Measurements from ENCODE around the gene C6orf163. TPM values are rescaled to one million over a fixed set of nuclear protein-coding genes. Genes with fewer than 3 reads are reported as not detected.

Gene C6orf163
- total RNA-seq, 3 donors from 2014 or later = 2.7 to 7.8 (median 3.8) TPM

DNA sequence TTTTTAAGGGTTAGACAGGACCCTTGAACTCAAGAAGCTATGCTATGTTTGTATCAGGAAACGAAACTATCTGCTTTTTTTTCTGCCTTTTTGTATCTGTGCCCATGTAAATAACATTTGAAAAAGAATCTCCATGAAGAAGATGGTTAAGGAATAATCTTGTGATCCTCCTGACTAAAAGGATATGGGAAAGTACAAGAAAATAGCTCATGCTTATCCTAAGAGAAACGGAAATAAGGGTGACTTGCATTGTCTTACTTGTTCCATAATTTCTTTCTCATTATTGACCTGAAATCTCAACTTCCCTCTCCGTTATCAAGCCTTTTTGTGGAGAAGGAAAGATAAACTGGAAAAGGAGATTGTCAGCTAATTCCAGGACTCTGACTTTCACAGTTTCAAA is 57.2 kb downstream of the C6orf163 start:
- TF ChIP-seq, protein P1, sequence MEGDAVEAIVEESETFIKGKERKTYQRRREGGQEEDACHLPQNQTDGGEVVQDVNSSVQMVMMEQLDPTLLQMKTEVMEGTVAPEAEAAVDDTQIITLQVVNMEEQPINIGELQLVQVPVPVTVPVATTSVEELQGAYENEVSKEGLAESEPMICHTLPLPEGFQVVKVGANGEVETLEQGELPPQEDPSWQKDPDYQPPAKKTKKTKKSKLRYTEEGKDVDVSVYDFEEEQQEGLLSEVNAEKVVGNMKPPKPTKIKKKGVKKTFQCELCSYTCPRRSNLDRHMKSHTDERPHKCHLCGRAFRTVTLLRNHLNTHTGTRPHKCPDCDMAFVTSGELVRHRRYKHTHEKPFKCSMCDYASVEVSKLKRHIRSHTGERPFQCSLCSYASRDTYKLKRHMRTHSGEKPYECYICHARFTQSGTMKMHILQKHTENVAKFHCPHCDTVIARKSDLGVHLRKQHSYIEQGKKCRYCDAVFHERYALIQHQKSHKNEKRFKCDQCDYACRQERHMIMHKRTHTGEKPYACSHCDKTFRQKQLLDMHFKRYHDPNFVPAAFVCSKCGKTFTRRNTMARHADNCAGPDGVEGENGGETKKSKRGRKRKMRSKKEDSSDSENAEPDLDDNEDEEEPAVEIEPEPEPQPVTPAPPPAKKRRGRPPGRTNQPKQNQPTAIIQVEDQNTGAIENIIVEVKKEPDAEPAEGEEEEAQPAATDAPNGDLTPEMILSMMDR (IDR thresholded peaks at IDR 0.05) = no peak
- H3K4me1 ChIP-seq (ENCODE audit: low read depth) = no peaks in the 10 kb centered on the region
- ATAC-seq = no peak
- DNase-seq = no peak
- no peaks in the 10 kb centered on the region for H3K9me3 ChIP-seq
- intact Hi-C loops (cut with DNase I, micrococcal nuclease) = no loop called here
- no peak overlapping the region for H3K4me3 ChIP-seq
- no peaks in the 10 kb centered on the region for H3K36me3 ChIP-seq (ENCODE audit: low read depth)

DNA sequence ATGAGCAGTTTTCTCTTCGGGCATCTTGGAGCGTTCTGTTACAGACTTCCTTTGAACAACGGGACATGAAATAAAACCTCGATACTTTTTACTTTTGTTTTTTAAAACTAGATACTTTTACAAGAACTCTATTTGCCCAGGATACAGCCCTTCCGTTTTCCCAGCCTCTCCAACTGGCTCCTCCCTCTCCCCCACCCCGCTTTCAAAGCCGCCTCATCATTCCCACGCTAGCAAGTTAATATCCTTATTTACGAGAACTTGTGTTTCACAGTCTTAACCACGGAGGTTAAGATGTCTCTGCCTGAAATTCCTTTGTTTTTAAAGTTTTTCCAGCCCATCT is 62.9 kb downstream of the C6orf163 start:
- intact Hi-C loops (cut with DNase I, micrococcal nuclease) = no loop called here
- ATAC-seq (peak; percentile 31), DNase-seq (no peak)
- TF ChIP-seq, protein P1 (IDR thresholded peaks at IDR 0.05) = no peak
- Histone ChIP-seq H3K36me3 (ENCODE audit: low read depth) (no peaks in the 10 kb centered on the region), H3K9me3 (no peaks in the 10 kb centered on the region), H3K4me1 (ENCODE audit: low read depth) (peaks cover 4% of the 10 kb centered on the region), H3K4me3 (peak overlapping the region; percentile 54)

DNA sequence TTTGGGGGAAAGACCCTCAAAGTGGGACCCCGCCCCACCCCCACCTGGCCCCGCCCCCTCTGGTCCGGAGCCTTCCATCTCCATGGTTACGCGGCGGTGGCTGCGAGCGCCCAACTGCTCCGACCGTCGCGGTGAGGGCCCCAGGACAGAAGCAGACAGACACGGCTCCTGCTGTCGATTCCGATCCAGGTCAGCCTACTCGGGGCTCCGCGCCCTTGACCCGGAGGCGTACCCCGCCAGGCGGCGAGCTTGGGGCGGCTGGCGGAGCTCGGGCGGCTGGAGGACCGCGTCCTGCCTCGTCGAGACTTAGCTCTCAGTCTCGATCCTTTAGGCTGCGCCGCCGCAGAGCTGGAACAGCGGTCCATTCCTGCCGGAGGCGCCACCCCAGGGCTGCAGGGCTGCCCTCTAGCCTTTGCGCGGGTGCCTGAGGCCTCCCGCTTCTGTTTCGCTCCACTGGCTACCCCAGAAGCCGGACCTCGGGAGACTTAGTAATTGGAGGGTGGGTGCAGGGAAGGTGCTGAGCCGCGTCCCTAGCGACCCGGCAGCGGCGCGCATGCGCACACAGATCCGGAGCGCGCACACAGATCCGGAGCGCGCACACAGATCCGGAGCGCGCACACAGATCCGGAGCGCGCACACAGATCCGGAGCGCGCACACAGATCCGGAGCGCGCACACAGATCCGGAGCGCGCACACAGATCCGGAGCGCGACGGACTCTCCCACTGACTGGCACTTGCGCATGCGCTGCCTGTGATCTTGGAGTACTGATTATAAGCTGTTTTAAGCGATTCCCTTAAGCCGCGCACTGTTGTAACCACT is 63.5 kb downstream of the C6orf163 start, which contains the start of gene CFAP206:
Gene CFAP206 (plus strand): TSS at position 72 of the 820 bp plus-strand sequence. CDS start 1,868 bp downstream, outside the sequence.
- Histone ChIP-seq H3K36me3 (ENCODE audit: low read depth) (no peaks in the 10 kb centered on the region), H3K4me3 (peak within 1 kb of the TSS; percentile 54), H3K9me3 (no peaks in the 10 kb centered on the region), H3K4me1 (ENCODE audit: low read depth) (peaks cover 4% of the 10 kb centered on the region)
- ATAC-seq (peak; percentile 95), DNase-seq (peak; percentile 80 to 84 (median 83))
- intact Hi-C loops (cut with DNase I, micrococcal nuclease) = no loop called here
- TF ChIP-seq, protein P1 (IDR thresholded peaks at IDR 0.05) = no peak

DNA sequence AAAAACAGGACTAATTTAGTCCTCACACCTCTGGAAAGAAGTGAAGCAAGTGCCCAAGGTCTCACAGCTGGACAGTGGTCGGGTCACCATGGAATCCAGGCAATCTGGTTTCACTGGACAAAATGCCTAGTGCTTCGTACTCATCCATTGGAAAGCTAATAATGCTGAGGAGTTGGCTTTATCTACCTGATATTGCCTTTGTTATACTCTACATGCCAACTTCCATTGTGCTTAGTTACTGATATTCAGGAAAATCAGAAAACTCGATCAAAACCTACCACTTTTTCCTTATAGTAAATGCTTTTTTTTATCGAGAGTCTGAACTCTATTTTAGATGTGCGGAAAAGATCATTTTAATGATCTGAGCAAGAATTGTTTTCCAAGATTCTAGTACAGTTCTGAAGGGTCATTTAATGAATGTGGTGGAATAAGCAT is 64.1 kb downstream of the C6orf163 start:
- DNase-seq (no peak), ATAC-seq (no peak)
- Histone ChIP-seq H3K9me3 (no peaks in the 10 kb centered on the region), H3K4me3 (no peak overlapping the region), H3K36me3 (ENCODE audit: low read depth) (no peaks in the 10 kb centered on the region), H3K4me1 (ENCODE audit: low read depth) (peaks cover 4% of the 10 kb centered on the region)
- intact Hi-C loops (cut with DNase I, micrococcal nuclease) = no loop called here
- TF ChIP-seq, protein P1 (IDR thresholded peaks at IDR 0.05) = no peak

Other genes starting within 250 kb of the C6orf163 start
- gene CGA, start 249.7 kb upstream of the C6orf163 start, total RNA-seq = not detected
- gene ZNF292, start 189.2 kb upstream of the C6orf163 start, total RNA-seq = 10 to 100 TPM; 40.9 to 83.2 (median 44.4) TPM
- 10 to 100 TPM; 10.9 to 18.9 (median 13.2) TPM for gene SMIM8, start 22.2 kb upstream of the C6orf163 start, total RNA-seq
- gene GJB7, start 15.5 kb upstream of the C6orf163 start, total RNA-seq = not detected
- gene CFAP206, start 63.2 kb downstream of the C6orf163 start, total RNA-seq = under 1 TPM in 1 of 3 donors, not detected in 2; 0.32 TPM
- gene SLC35A1, start 128.2 kb downstream of the C6orf163 start, total RNA-seq = 10 to 100 TPM; 27.5 to 52.0 (median 31.5) TPM
- gene RARS2, start 245.2 kb downstream of the C6orf163 start, total RNA-seq = 10 to 100 TPM; 27.8 to 34.4 (median 30.7) TPM
- 10 to 100 TPM; 15.9 to 17.3 (median 16.1) TPM for gene ORC3, start 245.3 kb downstream of the C6orf163 start, total RNA-seq